ENCODE results near the gene NLRC5.

- no peak for TF ChIP-seq EZH2 (IDR thresholded peaks at IDR 0.05; ENCODE audit: borderline replicate concordance, low read depth, low read length, severe bottlenecking)
- TF ChIP-seq CTCF (IDR thresholded peaks at IDR 0.05; ENCODE audit: borderline replicate concordance, extremely low read depth, low read length, poor library complexity, severe bottlenecking), result no peak
These were observed 47.6 kb downstream of the NLRC5 start for GRCh38 chr16:57036945-57037344.

All from DND-41 (cell line).